Measurements from ENCODE around the gene LRMDA.

The LRMDA gene

GRCh38 chr10:76020630-76021029, 589.2 kb downstream of the LRMDA start:
- DNase-seq = no peak

DNA sequence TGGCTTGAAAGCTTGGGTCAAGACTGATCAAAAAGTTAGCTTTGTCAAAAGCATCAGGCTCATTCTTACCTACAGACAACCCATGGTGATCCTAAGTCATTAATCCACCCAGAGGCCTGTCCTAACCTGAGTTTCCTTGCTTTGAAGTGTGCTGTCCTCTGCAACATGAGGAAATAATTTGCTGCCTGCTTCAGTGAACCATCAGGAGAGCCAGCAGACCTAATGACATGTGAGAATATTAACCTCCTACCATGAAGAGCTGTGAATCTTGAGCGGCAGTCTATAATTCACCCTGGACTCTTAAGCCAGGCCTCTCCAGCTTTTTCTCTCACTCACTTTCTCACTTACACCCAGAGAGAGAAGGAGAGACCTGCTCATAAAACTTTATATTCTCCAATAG, 590.0 kb downstream of the LRMDA start:
- DNase-seq = no peak

DNA sequence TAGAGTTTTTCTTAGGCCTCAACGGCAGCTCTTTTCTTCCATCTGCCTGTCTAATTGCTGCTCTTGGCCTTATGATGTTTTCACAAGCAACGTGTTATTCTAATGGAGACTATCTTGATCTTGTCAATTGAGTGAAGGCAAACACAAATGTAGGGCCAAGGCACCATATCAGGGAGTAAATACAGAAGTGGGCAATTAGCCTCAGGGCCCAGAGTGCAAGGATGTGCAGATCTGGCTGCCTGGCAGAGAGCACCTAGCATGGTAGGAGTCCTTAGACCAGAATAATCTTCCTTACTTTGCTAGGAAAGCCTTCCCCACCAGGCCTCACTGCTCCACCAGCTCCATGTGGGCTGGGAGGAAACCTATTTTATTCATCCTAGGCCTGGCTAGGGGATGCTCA, 590.9 kb downstream of the LRMDA start:
- DNase-seq = no peak

GRCh38 chr10:76023007-76023406, 591.6 kb downstream of the LRMDA start:
- DNase-seq = no peak

- DNase-seq = no peak
These were observed 593.2 kb downstream of the LRMDA start for GRCh38 chr10:76024460-76025123.

GRCh38 chr10:76025124-76025477, 593.7 kb downstream of the LRMDA start:
- no peak for DNase-seq

DNA sequence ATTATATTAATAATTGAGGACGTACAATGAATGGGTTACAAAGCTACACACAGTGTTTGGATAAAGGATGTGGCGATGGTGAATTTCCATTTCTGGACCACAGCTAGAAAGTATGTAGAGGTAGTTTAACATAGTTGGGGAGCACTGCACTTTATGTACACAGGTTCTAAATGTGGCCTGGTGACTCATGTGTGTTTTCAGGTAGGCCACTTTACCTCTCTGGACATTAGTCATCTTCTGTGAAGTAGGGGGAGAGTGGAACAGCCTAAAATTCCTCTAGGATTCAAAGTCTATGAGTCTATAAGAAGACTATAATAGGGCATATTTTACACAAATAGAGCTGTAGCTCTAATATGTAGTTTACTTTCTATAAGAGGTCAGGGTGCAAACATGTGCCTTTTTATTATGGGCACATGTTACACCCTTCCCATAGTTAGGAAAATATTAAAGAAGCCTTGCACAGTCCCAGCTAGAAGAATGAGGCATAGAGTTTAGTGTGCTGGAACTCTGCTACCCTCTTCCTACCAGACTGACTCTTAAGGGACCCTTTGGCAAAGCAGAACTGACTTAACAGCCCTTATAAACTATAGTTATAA, 594.9 kb downstream of the LRMDA start:
- DNase-seq = no peak

GRCh38 chr10:76026905-76027304, 595.5 kb downstream of the LRMDA start:
- no peak for DNase-seq

- DNase-seq = no peak
These were observed 598.4 kb downstream of the LRMDA start for GRCh38 chr10:76029782-76030181.

DNA sequence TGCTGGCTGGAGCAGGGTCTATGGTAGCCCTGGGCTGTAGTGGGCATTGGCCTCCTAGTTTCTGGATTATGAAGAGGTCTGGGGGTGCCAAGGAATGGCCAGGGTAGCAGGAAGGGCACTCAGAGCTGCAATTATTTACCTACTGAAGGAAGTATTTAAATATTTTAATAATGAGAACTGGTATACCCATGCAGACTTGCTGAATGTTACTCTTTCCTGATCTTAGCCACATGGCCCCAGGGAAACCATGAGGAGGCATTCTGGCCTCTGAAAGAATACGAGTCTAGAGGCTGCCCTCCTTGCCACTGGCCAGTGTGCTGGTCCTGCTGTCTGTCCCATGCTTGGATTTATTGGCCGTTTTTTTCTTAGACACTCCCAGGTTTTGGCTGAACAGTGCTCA, 599.7 kb downstream of the LRMDA start:
- no peak for DNase-seq

DNA sequence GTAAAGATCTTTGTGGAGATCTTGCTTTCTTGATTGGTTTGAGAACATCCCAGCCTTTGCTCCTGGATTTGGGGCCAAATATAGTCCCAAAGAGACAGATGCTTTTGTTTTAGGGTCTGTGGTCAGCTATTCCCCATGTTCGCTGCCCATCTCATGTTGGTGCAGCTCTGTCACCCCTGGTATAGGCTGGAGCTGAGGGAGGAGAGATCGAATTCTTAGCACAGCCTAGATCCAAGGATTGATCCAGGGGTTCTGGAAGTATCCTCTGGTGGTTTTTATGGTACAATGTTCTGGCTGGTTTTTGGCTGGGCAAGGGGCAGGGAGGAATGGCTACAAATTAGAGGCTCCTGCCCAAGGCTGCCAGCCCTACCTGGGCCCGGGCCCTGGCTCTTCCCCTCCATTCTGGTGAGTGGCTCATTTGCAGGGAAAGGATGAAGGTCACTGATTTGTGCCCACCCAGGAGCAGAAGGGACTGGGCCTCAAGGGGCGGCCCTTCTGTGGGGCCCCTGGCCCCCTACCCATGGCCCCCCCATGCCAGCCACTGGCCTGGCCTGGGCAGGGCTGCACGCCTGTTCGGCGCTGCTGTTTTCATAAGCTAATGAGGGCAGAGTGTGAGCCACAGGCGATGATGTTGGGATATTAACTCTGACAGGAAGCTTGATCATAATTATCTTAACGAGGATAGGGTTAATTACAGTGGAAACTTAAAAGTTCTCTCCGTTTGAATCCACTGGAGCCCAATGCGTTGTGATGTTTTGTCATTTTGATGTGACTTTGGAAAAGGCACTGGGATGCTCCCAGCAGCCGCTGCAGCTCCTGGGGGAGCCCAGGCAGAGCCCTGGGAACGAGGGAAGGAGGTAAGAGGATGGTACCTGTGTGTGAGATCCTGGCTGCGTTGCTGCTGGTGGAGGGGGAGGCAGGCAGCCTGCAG, 600.6 kb downstream of the LRMDA start:
- no peak for DNase-seq

- DNase-seq = no peak
These were observed 601.2 kb downstream of the LRMDA start for GRCh38 chr10:76032700-76033039.

GRCh38 chr10:76033457-76034196, 602.2 kb downstream of the LRMDA start:
- no peak for DNase-seq

DNA sequence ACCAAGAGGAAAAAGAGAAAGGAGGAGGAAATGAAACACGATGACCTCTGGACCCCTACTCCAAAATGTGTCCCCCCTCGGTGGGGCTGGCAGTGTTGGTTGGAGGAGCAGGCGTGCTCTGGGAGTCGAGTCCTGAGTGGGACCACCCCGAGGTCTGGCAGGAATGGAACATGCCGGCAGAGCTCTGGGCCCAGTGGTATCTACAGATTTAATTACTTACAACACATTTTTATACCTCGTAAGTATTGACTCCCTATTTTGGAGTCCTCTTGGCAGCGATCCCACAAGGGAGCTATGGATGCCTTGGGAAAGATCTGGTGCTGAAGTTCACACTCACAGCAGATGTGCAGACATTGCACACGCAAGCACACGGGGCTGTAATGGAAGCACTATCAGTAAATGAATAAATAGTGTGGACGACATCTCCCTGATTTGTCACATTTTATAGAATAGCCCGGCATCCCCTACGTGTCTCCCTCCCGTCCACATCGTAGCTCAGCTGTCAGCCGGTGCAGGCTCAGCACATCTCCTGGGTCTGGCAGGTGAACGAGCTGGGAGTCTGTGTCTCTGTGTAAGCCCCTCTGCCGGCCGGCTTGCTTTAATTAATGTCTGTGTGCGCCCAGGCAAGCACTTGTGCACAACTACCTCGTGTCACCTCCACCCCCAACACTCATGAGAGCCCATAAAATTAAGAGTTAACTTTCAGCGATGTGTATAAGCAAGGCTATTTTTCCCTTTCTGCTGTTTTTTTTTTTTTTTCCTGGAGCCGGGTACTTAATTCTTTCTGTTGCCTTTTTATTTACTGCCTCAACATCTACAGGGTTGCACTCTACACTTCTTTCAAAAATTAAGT, 603.2 kb downstream of the LRMDA start:
- DNase-seq = no peak

DNA sequence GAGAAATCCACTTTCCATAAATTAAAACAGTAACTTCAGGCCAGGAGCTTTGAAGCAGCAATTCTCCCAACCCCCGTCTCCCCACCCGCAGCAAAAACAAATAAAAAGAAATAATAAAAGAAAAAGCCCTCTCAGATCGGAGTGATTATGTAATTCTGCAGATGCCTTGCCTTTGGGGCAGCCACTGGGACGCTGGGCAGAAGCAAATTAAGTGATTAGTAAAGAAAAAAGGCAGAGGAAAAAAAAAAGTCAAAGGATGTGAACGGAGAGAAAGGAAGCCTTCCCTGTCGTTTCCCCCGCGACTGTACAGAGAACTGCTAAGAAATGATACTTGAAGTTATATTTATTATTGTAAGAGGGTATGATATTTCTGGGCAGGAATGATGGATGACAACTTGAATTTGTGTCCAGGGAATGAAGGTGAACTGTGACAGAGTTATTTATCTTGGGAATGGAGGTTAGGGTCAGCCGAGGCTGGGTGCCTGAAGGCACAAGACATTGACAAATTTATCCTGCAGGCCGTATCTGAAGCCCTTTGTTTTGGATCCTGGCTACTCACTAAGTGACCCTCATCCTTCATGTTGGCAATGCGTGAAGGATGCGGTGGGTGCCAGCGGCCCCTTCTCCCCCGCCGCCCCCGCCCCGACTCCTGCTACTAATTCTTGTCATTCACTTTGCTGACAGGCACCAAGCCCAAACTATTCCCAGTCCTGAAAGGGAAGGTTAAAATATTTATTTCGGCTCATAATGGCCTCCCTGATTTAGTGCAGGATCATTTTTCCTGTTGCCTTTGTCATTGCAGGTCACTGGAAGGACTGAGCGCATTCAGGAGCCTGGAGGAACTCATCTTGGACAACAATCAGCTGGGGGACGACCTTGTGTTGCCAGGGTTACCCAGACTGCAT, 604.0 kb downstream of the LRMDA start:
- DNase-seq = no peak

GRCh38 chr10:76036111-76036940, 604.9 kb downstream of the LRMDA start:
- peak in 2 of 4 experiments; percentile 27 to 31 for DNase-seq

GRCh38 chr10:76036962-76037361, 605.5 kb downstream of the LRMDA start:
- DNase-seq = no peak

GRCh38 chr10:76037531-76038155, 606.2 kb downstream of the LRMDA start:
- DNase-seq = no peak

GRCh38 chr10:76038696-76039095, 607.3 kb downstream of the LRMDA start:
- no peak for DNase-seq

All from activated naive CD4-positive, alpha-beta T cell (primary cell).